Natural killer cell (primary cell): ENCODE measurements around the gene TUFT1. TPM values are rescaled to one million over a fixed set of nuclear protein-coding genes. Genes with fewer than 3 reads are reported as not detected.
"Not testable (repeated sequence)": the region's sequence is repeated elsewhere in the genome, so short reads cannot be mapped to it uniquely, and the experiment has no call there.

Experiments used
- ATAC-seq, 3 donors: fragments of 150-1000 bp in 2 of 3; fragments of 200-7000 bp in 1 of 3; cut with Tn5 transposase; 1 replicate in 1 of 3; 2 replicates in 2 of 3; pipeline ENCODE4 v1.10.0; 2021; ENCODE audit warnings: mild to moderate bottlenecking in 2 of 3, moderate library complexity in 2 of 3
- DNase-seq, 2 donors: peaks; one replicate each; pipeline versions ENCODE4 v3.0.0 to v3.0.0-alpha.2; 2013 to 2021; ENCODE audit warnings: mixed read lengths in 1 of 2
- H3K27ac ChIP-seq: one replicate; pipeline ENCODE4 v1.5.1; 2013; ENCODE audit warnings: mild to moderate bottlenecking, low read length
- H3K27me3 ChIP-seq: one replicate; pipeline ENCODE4 v1.6.1; 2013; ENCODE audit warnings: low read length; ENCODE audit not compliant: control insufficient read depth, insufficient read depth
- H3K36me3 ChIP-seq: one replicate; pipeline ENCODE4 v1.6.1; 2013; ENCODE audit warnings: low read length; ENCODE audit not compliant: control insufficient read depth, insufficient read depth
- H3K4me1 ChIP-seq: one replicate; pipeline ENCODE4 v1.6.1; 2013; ENCODE audit warnings: low read length; ENCODE audit not compliant: control insufficient read depth, insufficient read depth
- H3K4me3 ChIP-seq: one replicate; pipeline ENCODE4 v1.5.1; 2013; ENCODE audit warnings: low read length
- H3K9me3 ChIP-seq: one replicate; pipeline ENCODE4 v1.6.1; 2013; ENCODE audit warnings: low read length; ENCODE audit not compliant: control insufficient read depth, insufficient read depth
- H3K27ac Mint-ChIP-seq, 2 donors: one replicate each; pipeline ENCODE4 v1.8.0; 2022; ENCODE audit warnings: mild to moderate bottlenecking in 2 of 2, mixed read lengths in 2 of 2, moderate library complexity in 1 of 2
- H3K27me3 Mint-ChIP-seq, 2 donors: one replicate each; pipeline ENCODE4 v1.8.0; 2022; ENCODE audit warnings: low read depth in 2 of 2, mixed read lengths in 2 of 2
- H3K36me3 Mint-ChIP-seq: one replicate; pipeline ENCODE4 v1.8.0; 2022; ENCODE audit warnings: mixed read lengths
- H3K4me1 Mint-ChIP-seq, 2 donors: one replicate each; pipeline ENCODE4 v1.8.0; 2022; ENCODE audit warnings: mixed read lengths in 2 of 2
- H3K4me3 Mint-ChIP-seq: one replicate; pipeline ENCODE4 v1.8.0; 2022; ENCODE audit warnings: mild to moderate bottlenecking, moderate library complexity, mixed read lengths
- H3K9me3 Mint-ChIP-seq, 2 donors: one replicate each; pipeline ENCODE4 v1.8.0; 2022; ENCODE audit warnings: mixed read lengths in 2 of 2
- CTCF ChIP-seq: fragments of 200-600 bp; IDR thresholded peaks from one replicate; pipeline ENCODE4 v1.8.0; 2022; ENCODE audit warnings: antibody characterized with exemption
- WGBS: methylation state at CpG from one replicate; pipeline ENCODE4 v1.1.7; 2013; ENCODE audit warnings: missing lambda C conversion rate; ENCODE audit not compliant: insufficient coverage; 5-methylcytosine and 5-hydroxymethylcytosine counted together
- intact Hi-C: fragments of 100-400 bp; cut with micrococcal nuclease; formaldehyde crosslinking; loops from one replicate; pipeline ENCODE4 v1.14.2; 2022
- total RNA-seq, 4 donors: library from RNA; stranded (reverse); fragments of 120-200 nt in 1 of 4; gene quantifications; one replicate each; pipeline versions ENCODE4 v1.2.3 to v1.2.4, GENCODE V29; 2013 to 2022

Gene TUFT1
- total RNA-seq, 3 donors from 2014 or later (not counting 1 experiment from before 2014, with no cell fraction given): 4.6 to 7.2 (median 5.0) TPM

GRCh38 chr1:151618003-151618402 lies 77.9 kb downstream of the TUFT1 start:
- Histone ChIP-seq H3K36me3 (peaks cover 5% of the 10 kb centered on the region), H3K27ac (no peak overlapping the region), H3K4me3 (no peak overlapping the region), H3K4me1 (peaks cover 7% of the 10 kb centered on the region), H3K9me3 (no peaks in the 10 kb centered on the region), H3K27me3 (no peaks in the 10 kb centered on the region)
- DNase-seq (no peak), ATAC-seq (no peak)
- intact Hi-C loops: no loop called here
- H3K9me3 Mint-ChIP-seq: no peaks in the 10 kb centered on the region
- 100% methylated on average over 1 of the region's 3 CpGs for WGBS
- no peaks in the 10 kb centered on the region for H3K36me3 Mint-ChIP-seq
- H3K27ac Mint-ChIP-seq: no peak overlapping the region
- H3K4me1 Mint-ChIP-seq: peaks cover 26 to 33% of the 10 kb centered on the region in 2 donors
- H3K27me3 Mint-ChIP-seq: no peaks in the 10 kb centered on the region
- no peak for TF ChIP-seq CTCF
- H3K4me3 Mint-ChIP-seq: no peak overlapping the region

GRCh38 chr1:151618470-151618869 lies 78.4 kb downstream of the TUFT1 start:
- no peaks in the 10 kb centered on the region for H3K27me3 ChIP-seq
- H3K4me1 ChIP-seq: peaks cover 2% of the 10 kb centered on the region
- Mint-ChIP-seq H3K36me3 (no peaks in the 10 kb centered on the region), H3K9me3 (no peaks in the 10 kb centered on the region), H3K27me3 (no peaks in the 10 kb centered on the region), H3K4me1 (peaks cover 22 to 28% of the 10 kb centered on the region in 2 donors), H3K4me3 (no peak overlapping the region), H3K27ac (no peak overlapping the region)
- DNase-seq (no peak), ATAC-seq (no peak)
- peaks cover 5% of the 10 kb centered on the region for H3K36me3 ChIP-seq
- H3K4me3 ChIP-seq: no peak overlapping the region
- intact Hi-C loops: no loop called here
- H3K9me3 ChIP-seq: no peaks in the 10 kb centered on the region
- no peak for TF ChIP-seq CTCF
- no peak overlapping the region for H3K27ac ChIP-seq

- H3K9me3 ChIP-seq, H3K4me3 ChIP-seq, H3K36me3 Mint-ChIP-seq, intact Hi-C loops, H3K27ac ChIP-seq, H3K9me3 Mint-ChIP-seq, H3K4me1 ChIP-seq, H3K4me3 Mint-ChIP-seq, H3K27me3 Mint-ChIP-seq, H3K36me3 ChIP-seq, H3K27ac Mint-ChIP-seq, DNase-seq, ATAC-seq, H3K27me3 ChIP-seq: not testable (repeated sequence)
- H3K4me1 Mint-ChIP-seq: peaks cover 16 to 23% of the 10 kb centered on the region in 2 donors
- WGBS: 97% methylated on average over 6 of the region's 6 CpGs
These were observed 78.9 kb downstream of the TUFT1 start for GRCh38 chr1:151618996-151619395.

- Histone ChIP-seq H3K4me1 (no peaks in the 10 kb centered on the region), H3K9me3 (no peaks in the 10 kb centered on the region), H3K4me3 (no peak overlapping the region), H3K27ac (no peak overlapping the region), H3K36me3 (peaks cover 5% of the 10 kb centered on the region), H3K27me3 (no peaks in the 10 kb centered on the region)
- Mint-ChIP-seq H3K4me3 (no peak overlapping the region), H3K27ac (peak overlapping the region in 1 of 2 donors; percentile 16), H3K4me1 (peaks cover 12 to 19% of the 10 kb centered on the region in 2 donors), H3K9me3 (no peaks in the 10 kb centered on the region), H3K27me3 (no peaks in the 10 kb centered on the region), H3K36me3 (no peaks in the 10 kb centered on the region)
- TF ChIP-seq CTCF: no peak
- intact Hi-C loops: no loop called here
- WGBS: 87% methylated on average over 6 of the region's 6 CpGs
- DNase-seq (no peak), ATAC-seq (no peak)
These were observed 79.5 kb downstream of the TUFT1 start for GRCh38 chr1:151619489-151620093.
